ENCODE results near the gene EED.

DNA sequence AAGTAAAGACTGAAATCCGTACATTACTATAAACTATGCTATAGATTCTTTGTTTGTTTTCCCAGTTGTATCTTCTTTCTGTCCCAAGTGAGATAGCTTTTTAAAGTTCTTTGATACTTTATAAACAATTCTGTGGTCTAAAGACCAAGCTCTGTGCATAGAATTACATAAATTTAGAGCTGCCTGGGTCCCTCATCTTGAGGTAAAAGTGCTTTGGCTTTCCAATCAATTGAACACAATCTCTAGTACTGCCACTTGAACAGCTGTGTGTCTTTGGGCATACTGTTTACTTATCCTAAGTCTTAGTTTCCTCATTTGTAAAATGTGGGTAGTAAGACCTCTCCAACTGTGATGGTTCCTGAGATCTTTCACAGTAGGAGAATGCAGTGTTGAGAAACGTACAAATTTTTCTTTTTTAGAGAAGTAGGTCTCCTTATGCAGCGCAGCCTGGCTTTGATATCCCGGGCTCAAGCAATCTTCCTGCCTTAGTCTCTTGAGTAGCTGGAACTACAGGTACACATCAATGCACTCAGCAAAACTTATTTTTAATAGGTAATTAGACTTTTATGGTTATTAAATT lies 2.5 kb upstream of the EED start:
- no peak for TF ChIP-seq EZH2 (IDR thresholded peaks at IDR 0.05; ENCODE audit: borderline replicate concordance)
- TF ChIP-seq CTCF (IDR thresholded peaks at IDR 0.05; ENCODE audit: poor library complexity): no peak
- TF ChIP-seq EZH2phosphoT487 (IDR thresholded peaks at IDR 0.05; ENCODE audit: low read depth, severe bottlenecking, unreplicated experiment): no peak

Data from hepatocyte (in vitro differentiated cells).